Sciatic nerve (tissue), 2 donors: ENCODE data around the gene NLGN1. TPM values are rescaled to one million over a fixed set of nuclear protein-coding genes. Genes with fewer than 3 reads are reported as not detected.
"Not testable (repeated sequence)": the region's sequence is repeated elsewhere in the genome, so short reads cannot be mapped to it uniquely, and the experiment has no call there.

ENCODE experiments used
- ATAC-seq: fragments of 200-7000 bp; cut with Tn5 transposase; one replicate; pipeline ENCODE4 v1.9.1; 2020; ENCODE audit warnings: mild to moderate bottlenecking, moderate library complexity
- DNase-seq: peaks from one replicate; pipeline ENCODE4 v3.0.0-alpha.2; 2020; ENCODE audit warnings: low spot score
- intact Hi-C: fragments of 100-400 bp; cut with DNase I; formaldehyde crosslinking; loops from one replicate; pipeline ENCODE4 v1.14.2; 2022
- total RNA-seq: library from RNA; stranded (reverse); fragmentation: NEBNext Ultra II Directional; extraction: Animal tissue kit (Norgen Biotek cat#: 25700); gene quantifications from one replicate; pipeline ENCODE4 v1.2.1, GENCODE V29; 2021
- donor health status: DM: no; HTN: no; CAD: no.
- donor health status: DM: no; HTN: no; CAD: no.

Gene NLGN1
- 26.0 TPM for total RNA-seq

- ATAC-seq (peak; percentile 75), DNase-seq (peak; percentile 82)
- intact Hi-C loops: no loop called here
Observed at GRCh38 chr3:173397161-173398110, at the start of gene NLGN1. NLGN1 (plus strand) TSS chr3:173397744.

GRCh38 chr3:173351886-173352285 lies 45.7 kb upstream of the NLGN1 start:
- no peak for DNase-seq
- intact Hi-C loops: no loop called here
- ATAC-seq: no peak

DNA sequence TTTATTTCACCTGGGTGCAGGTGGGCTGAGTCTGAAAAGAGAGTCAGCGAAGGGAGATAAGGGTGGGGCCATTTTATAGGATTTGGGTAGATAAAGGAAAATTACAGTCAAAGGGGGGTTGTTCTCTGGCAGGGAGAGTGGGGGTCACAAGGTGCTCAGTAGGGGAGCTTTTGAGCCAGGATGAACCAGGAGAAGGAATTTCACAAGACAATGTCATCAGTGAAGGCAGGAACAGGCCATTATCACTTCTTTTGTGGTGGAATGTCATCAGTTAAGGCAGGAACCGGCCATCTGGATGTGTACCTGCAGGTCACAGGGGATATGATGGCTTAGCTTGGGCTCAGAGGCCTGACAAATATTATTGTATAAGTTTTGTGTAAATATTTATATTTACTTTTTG lies 44.4 kb upstream of the NLGN1 start:
- ATAC-seq, intact Hi-C loops, DNase-seq: not testable (repeated sequence)

- ATAC-seq: no peak
- no peak for DNase-seq
- intact Hi-C loops: no loop called here
Observed at GRCh38 chr3:173354124-173354523, 43.4 kb upstream of the NLGN1 start.

DNA sequence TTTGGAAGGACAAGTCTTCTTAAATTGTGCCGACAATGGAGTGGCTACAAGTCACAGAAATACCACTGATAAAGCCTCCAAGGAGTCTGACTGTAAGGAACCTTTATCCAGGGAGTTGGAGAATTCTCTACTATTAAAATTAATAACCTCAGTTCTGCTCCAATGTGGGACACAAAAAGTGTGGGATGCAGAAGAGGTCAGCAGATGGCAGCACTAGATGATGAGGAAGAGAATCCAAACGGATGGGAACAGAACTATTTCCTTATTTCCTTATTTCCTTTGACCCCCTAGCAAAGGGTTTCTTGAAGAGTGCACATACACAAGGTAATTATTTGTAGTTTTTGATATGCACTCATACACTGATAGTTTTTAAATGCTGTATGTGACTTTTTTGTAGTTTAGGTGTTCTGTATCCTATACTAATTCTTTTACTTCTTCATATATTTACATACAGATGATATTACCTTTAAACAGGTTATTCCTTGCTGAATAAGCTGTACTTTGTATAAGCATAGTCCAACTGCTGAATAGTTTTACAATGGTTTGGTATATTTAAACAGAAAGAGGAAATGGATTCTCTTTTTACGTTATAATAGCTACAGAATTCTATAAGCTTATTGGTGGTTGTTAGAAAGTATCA lies 25.6 kb upstream of the NLGN1 start:
- DNase-seq (peak; percentile 63), ATAC-seq (peak; percentile 59)
- intact Hi-C loops: no loop called here

DNA sequence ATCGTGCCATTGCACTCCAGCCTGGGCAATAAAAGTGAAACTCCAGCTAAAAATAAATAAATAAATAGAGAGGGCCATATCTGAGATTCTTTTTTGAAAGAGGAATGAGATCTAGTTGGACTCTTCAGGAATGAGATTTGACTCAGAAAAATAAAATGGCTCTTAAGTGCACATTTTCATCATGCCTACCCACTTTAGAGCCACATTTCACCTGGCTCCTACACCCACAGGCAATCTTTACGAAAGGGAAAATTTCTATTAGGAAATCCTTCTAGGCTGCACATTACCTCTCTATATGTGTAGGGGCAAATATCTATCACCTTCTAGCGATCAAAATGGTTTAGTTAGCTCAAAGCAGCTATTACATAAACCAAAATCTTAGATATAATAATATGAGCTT lies 16.9 kb upstream of the NLGN1 start:
- ATAC-seq: no peak
- no peak for DNase-seq
- intact Hi-C loops: no loop called here

GRCh38 chr3:173381936-173382335 lies 15.6 kb upstream of the NLGN1 start:
- intact Hi-C loops, ATAC-seq, DNase-seq: not testable (repeated sequence)

DNA sequence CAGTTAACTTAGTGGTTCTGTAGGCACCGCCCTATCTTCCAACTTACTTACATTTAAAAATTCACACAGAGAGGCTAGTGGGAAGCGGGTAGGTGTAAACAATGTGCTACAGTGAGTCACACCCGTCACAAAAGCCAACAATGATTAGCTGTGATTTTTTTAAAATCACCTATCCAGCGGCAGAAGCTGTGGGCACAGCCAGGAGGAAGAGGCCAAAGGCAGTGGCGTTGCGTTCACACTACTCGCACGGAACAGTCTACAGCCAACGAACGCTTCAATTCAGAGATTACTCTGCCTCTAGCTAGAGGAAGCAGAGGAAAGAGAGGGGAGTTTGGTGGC lies 2.5 kb upstream of the NLGN1 start:
- ATAC-seq (no peak), DNase-seq (no peak)
- intact Hi-C loops: no loop called here

- DNase-seq (peak; percentile 92), ATAC-seq (peak; percentile 96)
- intact Hi-C loops: no loop called here
Observed at GRCh38 chr3:173395412-173396181, 1.9 kb upstream of the NLGN1 start.

DNA sequence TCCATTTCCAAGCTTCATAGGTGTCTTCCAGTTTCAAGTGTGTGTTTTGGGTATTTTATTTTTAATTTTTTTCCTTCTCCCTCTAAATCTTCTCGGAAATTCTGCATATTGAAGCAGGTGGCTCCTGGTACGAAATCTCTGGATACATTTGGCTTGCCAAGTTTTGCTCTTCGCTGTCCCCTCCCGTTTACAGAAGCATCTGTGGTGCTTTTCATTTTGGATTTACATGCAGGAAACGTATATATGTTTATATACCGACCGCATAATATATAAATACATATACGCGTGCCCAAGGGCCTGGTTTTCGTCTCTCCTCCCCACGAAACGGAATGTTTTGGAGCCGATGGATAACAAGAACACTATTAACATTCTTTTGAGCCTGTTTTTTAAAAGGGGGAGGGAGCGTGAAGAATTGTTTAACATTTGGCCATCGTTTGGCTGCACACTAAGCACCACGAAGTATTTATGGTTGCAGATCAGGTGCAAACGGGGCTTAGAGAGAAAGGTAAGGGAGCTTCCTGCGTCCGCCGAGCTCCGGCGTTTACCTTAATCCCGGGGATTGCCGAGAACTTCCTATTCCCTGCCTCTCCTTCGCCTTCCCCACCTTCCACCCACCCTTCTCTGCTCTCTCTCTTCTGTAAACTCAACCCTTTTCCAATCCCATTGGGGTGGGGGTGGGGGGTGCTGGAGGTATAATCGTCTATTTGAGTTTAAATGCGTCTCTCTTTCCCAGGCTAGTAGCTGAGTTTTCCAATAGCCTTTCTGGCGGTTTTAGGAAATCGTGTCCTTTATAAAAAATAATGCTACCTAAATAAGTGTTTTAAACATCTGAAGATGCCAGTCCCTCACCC lies 1.1 kb upstream of the NLGN1 start:
- ATAC-seq: no peak
- intact Hi-C loops: no loop called here
- DNase-seq: no peak

DNA sequence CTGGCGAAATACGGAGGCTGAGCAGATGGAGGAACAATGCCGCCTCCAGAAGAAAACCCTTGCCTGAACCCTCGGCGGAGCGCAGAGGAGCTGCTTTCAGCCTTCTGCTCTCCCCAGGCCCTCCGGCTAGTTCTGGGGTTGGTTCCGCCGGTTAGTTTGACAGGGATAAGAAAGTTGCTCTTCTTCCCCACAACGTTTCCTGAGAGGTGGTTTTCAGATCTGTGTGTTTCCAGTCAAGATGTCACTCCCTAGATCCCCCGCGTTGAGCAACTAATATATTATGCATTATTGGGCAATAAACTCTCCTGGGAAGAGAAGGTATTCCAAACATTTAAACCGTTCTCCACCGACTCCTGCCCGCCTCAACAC lies 551 bp downstream of the NLGN1 start:
- peak; percentile 44 for ATAC-seq
- no peak for DNase-seq
- intact Hi-C loops: no loop called here

DNA sequence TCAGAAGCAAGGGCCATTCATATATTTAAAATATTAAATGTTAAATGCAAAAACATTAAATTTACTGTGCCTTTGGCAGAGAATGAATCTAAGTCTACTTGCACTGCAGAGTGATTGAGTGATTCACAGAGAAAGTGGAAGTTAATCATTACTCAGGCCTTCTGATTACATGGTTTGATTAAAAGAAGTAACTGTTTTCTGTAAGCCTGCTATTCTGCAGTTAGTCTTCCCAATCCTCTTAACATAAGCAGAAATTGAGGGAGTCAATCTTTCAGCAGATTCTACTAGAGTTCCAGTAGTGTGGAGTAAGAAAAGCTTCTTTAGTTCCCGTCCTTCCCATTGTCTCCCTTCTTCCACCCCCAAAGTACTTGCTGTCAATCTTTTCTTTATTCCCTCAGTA lies 1.5 kb downstream of the NLGN1 start:
- ATAC-seq (no peak), DNase-seq (no peak)
- intact Hi-C loops: no loop called here

DNA sequence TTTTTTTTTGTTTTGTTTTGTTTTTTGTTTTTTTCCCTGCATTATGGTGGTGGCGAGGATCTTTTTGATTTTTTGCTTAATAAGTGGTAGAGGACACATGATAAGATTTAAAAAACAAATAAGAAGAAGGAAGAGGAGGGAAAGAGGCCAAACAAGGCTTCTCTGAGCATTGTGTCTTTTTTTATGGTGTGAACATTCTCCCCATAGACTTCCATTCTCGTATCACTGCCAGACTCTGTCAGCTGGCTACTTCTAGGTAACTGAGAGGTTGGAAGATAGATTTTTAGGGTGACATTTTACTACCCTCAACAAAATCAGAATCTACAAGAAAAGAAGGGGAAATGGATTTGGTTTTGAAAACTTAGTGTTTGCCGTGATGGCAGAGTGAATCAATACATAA lies 3.8 kb downstream of the NLGN1 start:
- ATAC-seq (no peak), DNase-seq (no peak)
- intact Hi-C loops: no loop called here

DNA sequence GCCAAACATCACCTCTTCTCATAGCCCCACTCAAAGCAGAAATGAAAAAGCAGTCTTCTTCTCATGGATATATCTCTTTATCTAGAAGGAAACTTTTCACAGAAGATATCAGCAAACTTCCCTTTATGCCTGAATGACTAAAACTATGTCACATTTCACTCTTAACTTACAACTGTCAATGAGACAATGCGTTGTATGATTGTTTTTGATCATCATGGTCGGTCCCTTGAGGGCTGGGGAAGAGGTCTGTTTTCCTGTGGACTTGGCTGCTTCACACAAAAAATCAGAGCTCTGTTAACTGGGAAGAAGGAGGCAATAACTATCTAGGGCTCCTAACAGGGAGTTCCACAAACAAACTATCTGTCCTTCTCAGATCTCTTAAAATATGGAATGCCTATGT lies 5.1 kb downstream of the NLGN1 start:
- intact Hi-C loops: no loop called here
- ATAC-seq: no peak
- DNase-seq: no peak

DNA sequence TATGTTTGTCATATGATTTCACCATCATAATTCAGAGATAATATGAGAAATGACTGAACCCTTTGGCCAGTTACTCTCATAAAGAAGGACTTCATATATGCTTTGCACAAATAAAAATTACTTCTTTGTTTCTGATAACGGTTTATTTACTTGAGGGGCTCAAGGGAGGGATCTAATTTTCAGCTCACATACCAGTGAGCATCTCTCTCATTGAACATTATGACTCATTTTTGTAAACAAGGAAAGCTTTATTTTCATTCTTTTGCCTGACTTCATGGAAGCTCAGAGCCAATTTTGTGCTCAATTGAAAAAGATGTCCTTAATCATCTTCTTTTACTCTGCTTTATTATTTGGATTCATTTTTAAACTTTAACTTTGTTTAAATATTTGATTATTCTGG lies 5.8 kb downstream of the NLGN1 start:
- ATAC-seq (peak; percentile 62), DNase-seq (no peak)
- intact Hi-C loops: no loop called here

- ATAC-seq (no peak), DNase-seq (no peak)
- intact Hi-C loops: no loop called here
Observed at GRCh38 chr3:173404156-173404555, 6.6 kb downstream of the NLGN1 start.

DNA sequence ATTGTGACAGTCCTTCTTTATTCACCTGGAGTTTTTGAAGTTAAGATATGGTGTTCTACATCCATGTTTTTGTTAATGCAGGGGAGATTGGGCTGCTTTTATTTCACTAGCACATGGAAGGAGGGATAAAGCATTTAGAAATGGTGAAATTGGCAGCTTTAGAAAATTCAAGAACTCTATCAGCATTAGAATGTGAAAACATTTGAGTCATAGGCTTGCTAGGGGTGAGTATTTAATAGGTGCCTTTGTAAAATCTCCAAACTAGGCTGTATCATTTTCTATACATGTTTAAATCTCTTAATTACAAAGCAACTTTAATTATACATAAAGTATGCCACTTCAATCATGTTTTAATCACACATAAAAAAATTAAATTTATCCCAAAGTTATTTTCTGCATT lies 12.9 kb downstream of the NLGN1 start:
- intact Hi-C loops: no loop called here
- ATAC-seq (no peak), DNase-seq (no peak)

GRCh38 chr3:173410849-173411248 lies 13.3 kb downstream of the NLGN1 start:
- intact Hi-C loops: no loop called here
- DNase-seq: no peak
- no peak for ATAC-seq

- no peak for DNase-seq
- peak; percentile 73 for ATAC-seq
- intact Hi-C loops: no loop called here
Observed at GRCh38 chr3:173411375-173411973, 13.9 kb downstream of the NLGN1 start.
